SK-N-DZ (cell line): ENCODE results near the gene LMF1.
"Not testable (repeated sequence)": the region's sequence is repeated elsewhere in the genome, so short reads cannot be mapped to it uniquely, and the experiment has no call there.

ENCODE experiments used
- DNase-seq: peaks from one replicate; pipeline ENCODE4 v3.0.0-alpha.2; 2015; ENCODE audit warnings: low spot score

The LMF1 gene

DNA sequence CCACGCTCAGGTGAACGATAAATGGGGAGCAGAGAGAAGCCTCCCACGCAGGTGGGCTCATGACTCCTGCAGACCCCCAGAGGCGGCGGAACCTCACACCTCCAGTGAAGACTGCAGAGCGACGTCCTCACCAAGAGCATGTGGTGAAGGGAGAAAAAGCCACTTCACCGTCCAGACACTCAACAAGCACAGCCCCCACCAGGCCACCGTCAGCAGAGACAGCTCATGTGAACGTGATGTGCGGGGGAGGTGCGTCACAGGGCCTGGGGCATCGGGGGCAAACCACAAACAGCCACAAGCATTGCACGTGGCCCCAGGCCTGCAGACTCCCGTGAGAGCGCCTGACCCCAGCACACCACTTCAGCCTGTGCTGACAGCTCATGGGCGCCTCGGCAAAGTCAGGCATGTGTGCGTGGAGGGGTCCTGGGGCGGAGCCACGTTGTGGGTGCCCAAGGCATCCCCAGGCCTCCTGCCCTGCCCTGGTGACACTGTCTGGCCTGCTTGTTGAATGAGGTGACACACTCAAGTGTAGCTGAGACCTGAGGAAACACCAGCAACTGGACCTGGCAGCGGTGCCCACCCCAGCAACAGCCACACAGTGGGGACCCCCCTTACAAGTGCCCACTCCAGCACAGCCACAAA, 19.0 kb downstream of the LMF1 start:
- DNase-seq, result no peak

DNA sequence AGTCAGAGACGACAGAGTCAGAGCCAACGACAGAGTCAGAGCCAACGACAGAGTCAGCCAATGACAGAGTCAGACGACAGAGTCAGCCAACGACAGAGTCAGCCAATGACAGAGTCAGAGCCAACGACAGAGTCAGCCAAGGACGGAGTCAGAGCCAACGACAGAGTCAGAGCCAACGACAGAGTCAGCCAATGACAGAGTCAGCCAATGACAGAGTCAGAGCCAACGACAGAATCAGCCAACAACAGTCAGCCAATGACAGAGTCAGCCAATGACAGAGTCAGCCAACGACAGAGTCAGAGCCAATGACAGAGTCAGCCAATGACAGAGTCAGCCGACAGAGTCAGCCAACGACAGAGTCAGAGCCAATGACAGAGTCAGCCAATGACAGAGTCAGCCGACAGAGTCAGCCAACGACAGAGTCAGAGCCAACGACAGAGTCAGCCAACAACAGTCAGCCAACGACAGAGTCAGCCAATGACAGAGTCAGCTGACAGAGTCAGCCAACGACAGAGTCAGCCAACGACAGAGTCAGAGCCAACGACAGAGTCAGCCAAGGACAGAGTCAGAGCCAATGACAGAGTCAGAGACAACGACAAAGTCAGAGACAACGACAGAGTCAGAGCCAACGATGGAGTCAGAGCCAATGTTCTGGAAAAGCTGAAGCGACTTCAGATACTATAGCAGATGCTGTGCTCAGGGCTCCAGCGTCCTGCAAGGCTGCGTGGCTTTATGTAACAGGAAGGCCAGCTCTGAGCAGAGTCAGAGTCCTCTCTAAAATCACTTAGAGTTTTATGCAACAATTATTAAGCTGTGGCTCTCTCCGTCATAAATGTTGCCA, 19.8 kb downstream of the LMF1 start:
- DNase-seq, result not testable (repeated sequence)

DNA sequence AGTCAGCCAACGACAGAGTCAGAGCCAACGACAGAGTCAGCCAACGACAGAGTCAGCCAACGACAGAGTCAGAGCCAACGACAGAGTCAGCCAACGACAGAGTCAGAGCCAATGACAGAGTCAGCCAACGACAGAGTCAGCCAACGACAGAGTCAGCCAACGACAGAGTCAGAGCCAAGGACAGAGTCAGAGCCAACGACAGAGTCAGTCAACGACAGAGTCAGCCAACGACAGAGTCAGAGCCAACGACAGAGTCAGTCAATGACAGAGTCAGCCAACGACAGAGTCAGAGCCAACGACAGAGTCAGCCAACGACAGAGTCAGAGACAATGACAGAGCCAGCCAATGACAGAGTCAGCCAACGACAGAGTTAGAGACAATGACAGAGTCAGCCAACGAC, 22.0 kb downstream of the LMF1 start:
- DNase-seq, result not testable (repeated sequence)

DNA sequence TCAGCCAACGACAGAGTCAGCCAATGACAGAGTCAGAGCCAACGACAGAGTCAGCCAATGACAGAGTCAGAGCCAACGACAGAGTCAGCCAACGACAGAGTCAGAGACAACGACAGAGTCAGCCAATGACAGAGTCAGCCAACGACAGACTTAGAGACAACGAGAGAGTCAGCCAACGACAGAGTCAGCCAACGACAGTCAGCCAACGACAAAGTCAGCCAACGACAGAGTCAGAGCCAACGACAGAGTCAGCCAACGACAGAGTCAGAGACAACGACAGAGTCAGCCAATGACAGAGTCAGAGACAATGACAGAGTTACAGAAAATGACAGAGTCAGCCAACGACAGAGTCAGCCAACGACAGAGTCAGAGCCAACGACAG, 22.9 kb downstream of the LMF1 start:
- not testable (repeated sequence) for DNase-seq

DNA sequence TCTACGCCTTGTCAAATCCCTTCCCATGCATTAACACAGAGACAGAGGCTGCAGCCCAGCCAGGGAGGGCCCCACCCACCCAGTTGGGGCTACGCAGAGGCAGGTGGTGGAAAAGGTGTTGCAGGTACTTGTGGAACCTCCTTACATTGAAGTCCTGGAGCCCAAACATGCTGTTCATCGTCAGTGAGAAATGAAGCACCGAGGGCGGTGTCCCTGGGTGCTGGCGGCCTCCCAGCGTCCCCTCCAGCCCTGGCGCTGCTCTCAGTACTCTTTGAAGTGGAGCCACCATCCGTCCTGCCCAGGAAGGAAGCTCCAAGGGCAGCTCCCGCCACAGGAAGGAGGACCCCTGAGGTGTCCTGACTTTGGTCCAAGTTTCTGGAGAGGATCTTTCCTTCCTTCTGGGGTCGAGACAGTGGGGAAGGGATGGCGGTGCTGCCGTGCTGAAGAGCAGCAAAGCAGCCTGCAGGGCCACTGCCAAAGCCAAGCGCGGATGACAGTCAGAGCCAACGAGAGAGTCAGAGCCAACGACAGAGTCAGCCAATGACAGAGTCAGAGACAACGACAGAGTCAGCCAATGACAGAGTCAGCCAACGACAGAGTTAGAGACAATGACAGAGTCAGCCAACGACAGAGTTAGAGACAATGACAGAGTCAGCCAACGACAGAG, 23.4 kb downstream of the LMF1 start:
- DNase-seq, result no peak

DNA sequence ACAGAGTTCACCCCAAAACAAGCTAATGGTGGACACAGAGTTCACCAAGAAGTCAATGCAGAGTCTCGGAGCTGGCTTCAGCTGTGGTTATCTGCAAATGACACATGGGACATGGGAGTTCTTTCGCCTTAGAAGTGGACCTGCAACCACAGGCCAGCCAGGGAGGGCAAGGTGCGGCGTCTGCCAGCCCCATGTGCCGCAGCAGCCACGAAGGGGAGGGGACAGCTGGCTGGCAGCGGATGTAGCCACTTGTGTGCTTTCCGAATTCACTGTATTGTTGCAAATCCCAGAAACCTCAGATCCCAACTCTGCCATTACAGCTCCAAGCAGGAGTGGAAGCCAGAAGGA, 24.8 kb downstream of the LMF1 start:
- no peak for DNase-seq

DNA sequence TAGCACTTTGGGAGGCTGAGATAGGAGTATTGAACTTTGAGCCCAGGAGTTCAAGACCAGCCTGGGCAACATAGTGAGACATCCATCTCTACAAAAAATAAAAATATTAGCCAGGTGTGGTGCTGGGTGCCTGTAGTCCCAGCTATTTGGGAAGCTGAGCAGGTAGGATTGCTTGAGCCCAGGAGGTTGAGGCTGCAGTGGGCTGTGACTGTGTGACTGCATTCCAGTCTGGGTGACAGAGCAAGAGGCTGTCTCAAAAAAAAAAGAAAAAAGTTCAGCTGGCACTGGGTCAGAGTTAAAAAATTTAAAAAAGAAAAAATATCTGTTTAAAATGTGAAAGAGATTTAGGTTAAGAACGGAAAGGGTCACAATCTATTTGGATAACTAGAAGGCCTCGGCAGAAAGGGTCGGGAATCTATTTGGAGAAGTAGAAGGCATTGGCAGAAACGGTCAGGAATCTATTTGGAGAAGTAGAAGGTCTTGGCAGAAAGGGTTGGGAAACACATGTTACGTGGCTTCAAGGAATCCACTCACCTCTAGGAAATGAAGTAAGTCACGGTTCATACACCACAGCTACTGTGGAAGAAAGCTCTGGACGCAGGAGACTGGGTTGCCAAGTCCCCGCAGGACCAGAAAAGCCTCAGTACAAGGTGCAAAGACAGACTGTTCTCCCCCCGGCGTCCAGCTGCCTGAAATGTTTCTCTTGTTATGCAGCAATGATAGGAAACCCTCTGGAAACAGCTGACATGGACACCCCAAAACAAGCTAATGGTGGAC, 25.3 kb downstream of the LMF1 start:
- no peak for DNase-seq

DNA sequence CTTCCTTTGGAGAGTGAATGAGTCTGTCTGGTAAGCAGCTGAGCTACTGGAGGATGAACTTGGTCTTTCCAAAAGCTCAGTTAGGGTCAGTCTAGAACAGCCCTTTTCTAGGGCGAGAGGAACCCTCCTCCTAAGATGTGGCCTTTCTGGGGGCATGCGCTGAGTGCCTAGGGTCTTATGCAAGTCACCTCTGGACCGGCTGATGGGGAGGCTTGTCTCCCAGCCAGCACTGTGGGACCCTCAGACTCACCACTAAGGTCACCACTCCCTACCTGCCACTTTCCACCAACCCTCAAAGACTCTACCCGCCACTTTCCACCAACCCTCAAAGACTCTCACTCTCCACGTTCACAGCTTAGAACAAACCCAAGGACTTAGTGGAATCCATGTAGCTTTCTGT, 26.8 kb downstream of the LMF1 start:
- DNase-seq, result no peak

DNA sequence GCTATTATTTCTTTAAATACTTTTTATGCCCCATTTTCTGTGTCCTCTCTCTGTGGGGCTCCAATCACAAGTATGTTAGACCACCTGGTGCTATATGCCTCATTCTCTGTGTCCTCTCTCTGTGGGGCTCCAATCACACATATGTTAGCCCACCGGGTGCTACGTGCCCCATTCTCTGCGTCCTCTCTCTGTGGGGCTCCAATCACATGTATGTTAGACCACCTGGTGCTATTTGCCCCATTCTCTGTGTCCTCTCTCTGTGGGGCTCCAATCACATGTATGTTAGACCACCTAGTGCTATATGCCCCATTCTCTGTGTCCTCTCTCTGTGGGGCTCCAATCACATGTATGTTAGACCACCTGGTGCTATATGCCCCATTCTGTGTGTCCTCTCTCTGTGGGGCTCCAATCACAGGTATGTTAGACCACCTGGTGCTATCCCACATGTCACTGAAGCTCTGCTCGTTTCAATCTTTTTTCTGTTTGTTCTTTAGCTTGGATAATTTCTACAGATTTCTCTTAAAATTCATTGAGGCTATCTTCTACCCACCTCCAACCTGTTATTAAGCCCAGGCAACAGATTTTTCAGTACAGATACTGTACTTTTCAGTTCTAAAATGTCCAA, 28.2 kb downstream of the LMF1 start:
- DNase-seq, result no peak

DNA sequence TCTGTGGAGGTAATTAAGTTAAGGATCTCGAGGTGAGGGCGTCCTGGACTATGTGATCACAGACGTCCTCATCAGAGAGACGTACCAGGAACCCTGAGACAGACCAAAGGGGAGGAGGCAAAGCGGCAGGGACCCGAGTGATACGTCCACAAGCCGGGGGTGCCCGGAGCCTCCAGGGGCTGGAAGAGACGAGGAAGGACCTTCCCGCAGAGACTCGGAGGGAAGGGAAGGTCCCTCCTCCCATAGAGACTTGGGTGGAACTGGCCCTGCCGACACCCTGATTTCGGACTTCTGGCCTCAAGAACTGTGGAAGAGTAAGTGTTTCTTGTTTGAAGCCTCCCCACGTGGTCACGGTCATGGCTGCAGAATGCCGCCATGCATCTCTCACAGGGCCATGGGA, 30.8 kb downstream of the LMF1 start:
- DNase-seq, result no peak

DNA sequence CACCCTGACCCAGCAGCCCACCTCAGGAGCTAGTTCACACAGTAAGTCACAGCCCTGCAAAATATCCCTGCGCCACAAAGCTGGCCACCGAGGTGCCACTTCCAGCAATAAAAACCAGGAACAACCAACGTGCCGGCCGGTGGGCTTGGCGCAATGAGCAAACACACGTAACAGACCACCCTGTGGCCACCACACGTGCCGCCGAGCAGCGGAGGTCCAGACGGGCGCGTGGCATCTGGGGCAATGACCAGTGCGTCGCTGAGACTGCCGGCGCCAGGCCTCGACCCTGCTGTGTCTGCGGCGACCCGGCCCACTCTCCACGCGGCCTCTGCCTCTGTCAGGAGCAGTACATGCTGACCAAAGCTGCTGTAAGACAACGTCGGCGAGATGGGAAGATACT, 31.5 kb downstream of the LMF1 start:
- DNase-seq, result no peak

DNA sequence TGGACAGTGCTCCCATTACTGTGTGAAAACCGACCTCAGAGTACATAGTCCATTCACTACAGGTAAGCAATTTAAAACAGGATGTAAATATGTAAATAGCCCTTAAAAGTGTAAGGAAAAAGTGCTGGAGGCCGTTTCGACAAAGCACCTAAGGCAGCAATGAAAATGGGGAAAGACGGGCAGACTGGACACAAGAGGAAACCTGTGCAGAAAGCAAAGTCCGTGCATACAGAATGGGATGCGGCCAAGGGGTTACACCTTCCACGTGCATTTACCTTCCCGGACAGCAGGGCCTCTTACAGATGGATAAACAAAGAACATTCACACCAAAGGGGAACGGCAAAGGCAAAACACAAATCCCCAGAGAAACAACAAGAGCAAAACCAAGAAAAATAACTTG, 32.0 kb downstream of the LMF1 start:
- no peak for DNase-seq

DNA sequence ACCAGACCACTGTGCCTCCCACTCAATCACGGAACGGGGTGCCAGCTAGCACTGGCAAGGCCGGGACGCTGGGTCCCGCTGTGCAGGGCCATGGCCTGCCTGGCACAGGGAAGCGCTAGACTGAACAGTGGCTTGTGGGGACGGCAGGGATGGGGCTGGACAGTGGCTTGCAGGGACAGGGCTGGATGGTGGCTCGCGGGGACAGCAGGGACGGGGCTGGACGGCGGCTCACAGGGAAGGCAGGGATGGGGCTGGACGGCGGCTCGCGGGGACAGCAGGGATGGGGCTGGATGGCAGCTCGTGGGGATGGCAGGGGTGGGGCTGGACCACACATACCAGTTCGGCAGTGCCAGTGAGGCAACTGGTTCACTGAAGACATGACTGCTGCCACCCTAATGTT, 32.6 kb downstream of the LMF1 start:
- DNase-seq, result no peak

DNA sequence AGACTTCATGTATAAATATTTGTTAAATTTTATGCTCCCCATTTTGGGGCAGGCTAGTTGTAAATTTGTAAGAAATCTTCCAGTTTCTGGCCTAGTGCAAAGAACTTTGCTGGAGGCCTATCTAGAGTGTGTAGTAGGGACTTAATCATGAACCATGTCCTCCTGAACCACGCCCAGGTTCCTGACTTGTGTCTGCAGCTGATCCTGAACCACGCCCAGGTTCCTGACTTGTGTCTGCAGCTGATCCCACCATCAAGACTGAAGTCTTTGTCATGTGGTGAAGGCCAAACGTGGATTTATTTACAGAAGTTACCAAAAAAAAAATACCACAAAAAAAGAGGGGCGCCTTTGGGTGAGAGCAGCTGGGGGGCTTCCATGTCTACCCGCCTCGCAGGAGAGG, 33.1 kb downstream of the LMF1 start:
- DNase-seq, result no peak

DNA sequence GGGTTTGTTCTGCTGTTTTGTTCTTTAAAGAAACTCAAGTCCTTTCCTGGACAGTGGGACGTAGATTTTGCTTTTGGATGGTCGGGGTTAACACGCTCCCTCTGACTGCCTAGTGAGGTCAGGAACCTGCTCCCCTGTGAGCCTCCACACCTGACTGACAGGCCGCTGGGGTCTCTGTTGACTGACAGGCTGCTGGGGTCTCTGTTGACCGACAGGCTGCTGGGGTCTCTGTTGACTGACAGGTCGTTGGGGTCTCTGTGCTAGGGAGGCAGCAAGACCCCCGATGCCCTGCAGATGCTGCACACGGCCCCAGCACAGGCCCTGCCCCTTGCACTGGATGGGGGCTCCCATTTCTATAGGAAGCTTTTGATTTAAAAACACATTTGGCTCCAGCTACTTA, 33.5 kb downstream of the LMF1 start:
- no peak for DNase-seq

DNA sequence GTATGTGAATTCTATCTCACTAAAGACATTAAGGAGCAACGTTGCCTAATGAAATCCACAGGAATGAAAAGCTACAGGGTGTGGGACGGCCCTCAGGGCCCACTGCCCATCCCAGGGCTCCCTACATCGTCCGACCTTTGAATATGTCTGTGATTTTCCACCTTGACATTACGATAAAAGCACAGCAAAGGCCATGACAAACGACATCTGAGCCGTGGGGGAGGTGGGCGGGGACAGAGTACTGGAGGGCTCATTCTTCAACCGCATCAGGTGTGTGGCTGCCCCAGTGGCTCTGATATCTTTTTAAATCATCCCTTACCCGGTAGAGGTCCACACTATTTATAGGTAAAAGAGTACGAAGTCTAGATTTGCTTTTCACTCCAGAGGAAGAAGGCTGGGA, 35.1 kb downstream of the LMF1 start:
- no peak for DNase-seq

DNA sequence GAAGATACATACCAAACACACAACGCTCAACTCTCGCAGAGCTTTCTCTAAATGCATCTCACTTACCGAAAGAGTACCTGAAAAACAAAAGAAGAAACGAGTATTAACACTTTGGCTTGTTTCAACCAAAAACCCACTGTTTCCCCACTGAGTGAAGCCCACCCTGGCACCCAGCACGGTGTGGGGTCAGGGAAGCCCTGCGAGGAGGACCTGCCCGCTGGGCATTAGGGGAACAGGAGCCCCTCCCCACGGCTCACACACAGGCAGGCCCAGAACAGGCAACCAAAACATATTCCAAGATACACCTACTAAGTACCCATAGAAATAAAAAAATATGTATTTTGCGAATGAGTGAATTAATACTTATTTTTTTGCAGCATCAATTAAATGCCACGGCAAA, 36.6 kb downstream of the LMF1 start:
- DNase-seq, result no peak

DNA sequence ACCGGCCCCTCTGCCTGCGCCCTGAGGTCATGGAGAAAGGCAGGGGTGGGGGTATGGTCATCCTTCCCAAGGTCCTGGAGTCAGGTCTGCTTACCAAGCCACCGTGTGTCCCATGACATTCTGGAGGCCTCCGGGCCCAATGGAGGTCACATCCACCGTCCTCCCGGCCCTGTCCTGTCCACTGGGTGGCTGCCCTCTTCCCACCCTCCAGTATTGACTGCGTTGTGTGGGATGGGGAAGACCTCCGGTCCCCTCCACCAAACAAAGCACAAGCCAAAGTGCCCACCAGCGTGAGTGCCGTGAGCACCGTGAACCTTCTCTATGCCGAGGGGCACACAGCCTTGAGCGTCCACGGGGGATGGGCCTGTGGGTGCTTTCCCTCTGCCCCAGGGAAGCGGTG, 37.2 kb downstream of the LMF1 start:
- no peak for DNase-seq

DNA sequence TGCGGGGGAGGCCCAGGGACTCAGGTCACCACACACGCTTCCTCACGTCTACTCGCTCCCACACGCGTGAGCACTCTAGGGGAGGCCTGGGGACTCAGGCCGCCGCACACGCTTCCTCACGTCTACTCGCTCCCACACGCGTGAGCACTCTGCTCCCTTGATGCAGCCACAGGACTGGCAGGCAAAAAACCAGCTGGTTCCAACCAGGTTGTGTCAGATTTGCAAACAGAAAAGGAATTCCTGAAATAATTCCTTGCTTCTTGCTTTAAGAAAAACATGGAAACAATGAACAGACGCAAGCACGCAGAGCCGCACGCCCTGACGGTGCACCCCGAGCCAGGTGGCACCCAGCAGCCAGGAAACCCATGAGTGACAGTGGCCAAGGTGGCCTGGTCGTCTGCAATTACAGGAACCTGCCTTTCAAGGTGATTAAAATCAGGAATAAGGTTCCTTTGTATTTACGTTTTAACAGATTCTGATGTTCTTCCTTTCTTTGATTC, 37.9 kb downstream of the LMF1 start:
- DNase-seq, result no peak

DNA sequence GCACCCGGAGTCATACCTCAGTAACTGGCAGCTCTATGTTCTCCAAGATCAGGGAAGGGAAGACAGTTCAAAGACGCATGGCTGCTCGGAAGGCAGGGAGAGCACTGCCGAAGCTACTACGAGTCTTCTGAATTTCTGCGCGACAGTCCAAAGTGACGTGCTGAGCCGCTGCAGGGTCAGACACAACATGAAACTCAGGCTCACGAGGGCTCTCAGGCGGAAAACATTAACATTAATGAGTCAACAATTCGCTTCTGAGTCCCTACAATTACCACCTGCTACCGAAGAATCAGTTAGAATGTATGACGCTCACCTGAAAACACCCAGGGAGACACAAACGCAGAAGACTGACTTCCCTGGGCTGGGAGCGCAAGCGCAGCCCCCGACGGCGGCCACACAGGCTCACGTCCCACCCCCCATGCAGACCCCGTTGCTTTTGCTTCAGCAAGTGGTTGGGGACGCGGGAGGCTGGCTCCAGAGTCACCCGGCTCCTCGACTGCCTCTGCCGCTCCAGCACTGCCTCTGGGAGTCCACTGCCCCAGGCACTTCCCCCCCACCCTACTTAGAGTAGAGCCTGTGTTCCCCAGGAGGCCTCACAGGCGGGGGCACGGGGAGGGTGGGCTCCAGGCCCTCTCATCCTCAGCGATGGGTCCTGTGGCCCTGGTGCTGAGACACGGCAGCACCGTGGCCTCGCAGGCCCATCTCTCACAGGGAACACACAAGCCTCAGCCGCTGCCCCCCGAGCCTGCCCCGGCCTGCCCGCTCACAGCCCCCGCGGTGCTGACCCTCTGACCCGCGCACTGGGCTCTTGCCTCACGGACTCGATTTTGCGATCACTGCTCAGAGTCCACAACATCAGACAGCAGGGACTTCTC, 38.9 kb downstream of the LMF1 start:
- DNase-seq, result no peak

DNA sequence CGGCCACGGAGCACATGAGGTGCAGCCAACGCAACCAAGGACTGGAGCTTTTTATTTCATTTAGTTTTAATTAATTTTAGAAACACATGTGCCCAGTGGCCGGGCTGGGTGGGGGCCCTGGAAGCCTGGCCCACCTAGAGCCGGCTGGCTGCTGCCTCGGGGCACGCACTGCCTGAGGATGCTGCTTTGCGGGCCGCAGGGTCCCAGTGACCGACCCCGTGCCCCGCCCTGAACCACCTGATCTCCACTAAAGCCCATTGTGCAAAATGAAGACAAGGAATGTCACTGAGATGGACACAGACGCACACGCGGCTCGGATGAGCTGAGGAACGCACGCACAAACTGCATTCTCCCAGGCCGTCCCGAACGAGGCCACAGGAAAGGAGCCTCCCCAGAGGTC, 39.6 kb downstream of the LMF1 start:
- no peak for DNase-seq
